T-helper 2 cell treated with Interferon-gamma antibody and Interleukin-4, amounts not matched to agents 5 μg/mL and 100 μg/mL, for 36 hours (primary cell): Measurements from ENCODE around the gene GRIK4.
A peak's percentile ranks its signal among the peaks of the same experiment; 100 is the strongest.

Experiments
- DNase-seq: peaks from one replicate; pipeline ENCODE4 v3.0.0; 2021; ENCODE audit warnings: low spot score
- H3K27ac Mint-ChIP-seq: one replicate; pipeline ENCODE4 v1.8.0; 2021; ENCODE audit warnings: mild to moderate bottlenecking, mixed read lengths
- H3K27me3 Mint-ChIP-seq: one replicate; pipeline ENCODE4 v1.8.0; 2021; ENCODE audit warnings: low read depth, mixed read lengths
- H3K36me3 Mint-ChIP-seq: one replicate; pipeline ENCODE4 v1.8.0; 2021; ENCODE audit warnings: low read depth, mixed read lengths
- H3K4me1 Mint-ChIP-seq: one replicate; pipeline ENCODE4 v1.8.0; 2021; ENCODE audit warnings: low read depth, mixed read lengths
- H3K4me3 Mint-ChIP-seq: one replicate; pipeline ENCODE4 v1.8.0; 2022; ENCODE audit warnings: mild to moderate bottlenecking, moderate library complexity, mixed read lengths
- H3K9me3 Mint-ChIP-seq: one replicate; pipeline ENCODE4 v1.8.0; 2021; ENCODE audit warnings: mixed read lengths

Gene GRIK4

GRCh38 chr11:120959189-120959588 is 447.6 kb downstream of the GRIK4 start:
- Mint-ChIP-seq H3K9me3 (no peaks in the 10 kb centered on the region), H3K4me1 (peaks cover 5% of the 10 kb centered on the region), H3K4me3 (no peak overlapping the region), H3K36me3 (no peaks in the 10 kb centered on the region), H3K27me3 (no peaks in the 10 kb centered on the region), H3K27ac (no peak overlapping the region)
- no peak for DNase-seq

DNA sequence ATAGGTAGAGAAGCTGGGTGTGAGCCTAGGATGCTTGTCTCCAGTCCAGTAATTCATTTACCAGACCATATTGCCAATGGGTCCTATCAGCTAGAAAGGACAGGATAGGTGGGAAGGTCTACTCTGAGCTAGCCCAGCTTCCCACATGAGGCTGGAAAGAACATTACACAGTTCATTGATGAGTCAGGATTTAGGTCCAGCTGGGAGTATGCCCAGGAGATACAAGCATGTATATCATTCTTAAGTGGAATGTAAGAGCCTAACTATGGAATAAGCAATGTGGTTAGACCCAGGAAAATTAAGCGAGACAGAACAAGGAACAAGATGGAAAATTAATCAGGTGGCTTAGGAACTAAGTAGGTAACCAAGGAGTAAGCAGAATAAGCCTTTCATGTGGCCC is 453.3 kb downstream of the GRIK4 start:
- no peaks in the 10 kb centered on the region for H3K9me3 Mint-ChIP-seq
- no peak for DNase-seq
- no peaks in the 10 kb centered on the region for H3K4me1 Mint-ChIP-seq
- no peaks in the 10 kb centered on the region for H3K36me3 Mint-ChIP-seq
- no peak overlapping the region for H3K4me3 Mint-ChIP-seq
- H3K27me3 Mint-ChIP-seq = no peaks in the 10 kb centered on the region
- H3K27ac Mint-ChIP-seq = no peak overlapping the region

- no peaks in the 10 kb centered on the region for H3K36me3 Mint-ChIP-seq
- no peak for DNase-seq
- H3K9me3 Mint-ChIP-seq = no peaks in the 10 kb centered on the region
- no peaks in the 10 kb centered on the region for H3K4me1 Mint-ChIP-seq
- H3K27me3 Mint-ChIP-seq = no peaks in the 10 kb centered on the region
- H3K27ac Mint-ChIP-seq = no peak overlapping the region
- no peak overlapping the region for H3K4me3 Mint-ChIP-seq
These were observed 455.3 kb downstream of the GRIK4 start for GRCh38 chr11:120966840-120967239.

DNA sequence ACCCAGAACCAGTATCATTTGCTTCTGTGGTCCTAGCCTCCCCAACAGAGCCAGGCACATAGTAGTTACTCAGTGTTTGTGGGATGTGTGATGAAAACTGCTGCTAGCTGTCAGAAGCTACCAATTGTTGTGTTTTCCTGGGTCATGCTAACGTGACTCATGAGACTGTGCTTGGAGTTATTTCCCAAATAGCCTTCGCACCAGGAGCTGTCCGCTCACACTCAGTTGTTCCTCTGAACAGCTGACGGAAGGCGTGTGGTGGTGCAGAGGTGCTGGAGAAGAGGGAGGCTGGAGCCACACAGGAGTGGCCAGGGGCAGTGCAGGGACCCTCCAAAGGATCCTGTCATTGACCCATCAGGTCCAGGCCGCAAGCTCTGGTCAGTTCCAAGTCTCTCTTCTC is 458.4 kb downstream of the GRIK4 start:
- no peak for DNase-seq
- no peaks in the 10 kb centered on the region for H3K9me3 Mint-ChIP-seq
- no peaks in the 10 kb centered on the region for H3K4me1 Mint-ChIP-seq
- no peak overlapping the region for H3K4me3 Mint-ChIP-seq
- no peak overlapping the region for H3K27ac Mint-ChIP-seq
- H3K27me3 Mint-ChIP-seq = no peaks in the 10 kb centered on the region
- H3K36me3 Mint-ChIP-seq = no peaks in the 10 kb centered on the region

GRCh38 chr11:120971825-120972224 is 460.3 kb downstream of the GRIK4 start:
- no peaks in the 10 kb centered on the region for H3K4me1 Mint-ChIP-seq
- H3K9me3 Mint-ChIP-seq = no peaks in the 10 kb centered on the region
- H3K36me3 Mint-ChIP-seq = no peaks in the 10 kb centered on the region
- H3K27me3 Mint-ChIP-seq = no peaks in the 10 kb centered on the region
- H3K27ac Mint-ChIP-seq = no peak overlapping the region
- no peak overlapping the region for H3K4me3 Mint-ChIP-seq
- DNase-seq = no peak

DNA sequence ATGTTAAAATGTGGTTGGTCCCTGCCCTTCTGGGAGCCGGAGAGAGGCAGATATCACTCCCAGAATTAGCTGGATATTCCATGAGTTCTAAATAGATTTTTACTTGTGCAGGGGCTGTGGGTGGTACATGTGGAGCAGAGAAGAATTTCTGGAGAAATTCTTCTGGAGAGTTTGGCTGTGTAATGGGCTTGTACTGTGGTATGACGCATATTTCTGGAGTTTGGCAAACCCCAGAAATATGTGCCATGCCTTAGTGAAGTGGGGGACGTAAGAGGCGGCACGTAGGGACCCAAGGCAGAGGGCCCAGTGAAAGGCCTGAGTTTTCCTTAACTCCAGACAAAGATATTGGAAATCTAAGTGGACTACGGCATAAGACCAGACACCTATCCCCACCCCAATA is 461.1 kb downstream of the GRIK4 start:
- no peak overlapping the region for H3K4me3 Mint-ChIP-seq
- H3K27ac Mint-ChIP-seq = no peak overlapping the region
- DNase-seq = no peak
- H3K36me3 Mint-ChIP-seq = no peaks in the 10 kb centered on the region
- H3K9me3 Mint-ChIP-seq = no peaks in the 10 kb centered on the region
- H3K27me3 Mint-ChIP-seq = no peaks in the 10 kb centered on the region
- H3K4me1 Mint-ChIP-seq = no peaks in the 10 kb centered on the region

DNA sequence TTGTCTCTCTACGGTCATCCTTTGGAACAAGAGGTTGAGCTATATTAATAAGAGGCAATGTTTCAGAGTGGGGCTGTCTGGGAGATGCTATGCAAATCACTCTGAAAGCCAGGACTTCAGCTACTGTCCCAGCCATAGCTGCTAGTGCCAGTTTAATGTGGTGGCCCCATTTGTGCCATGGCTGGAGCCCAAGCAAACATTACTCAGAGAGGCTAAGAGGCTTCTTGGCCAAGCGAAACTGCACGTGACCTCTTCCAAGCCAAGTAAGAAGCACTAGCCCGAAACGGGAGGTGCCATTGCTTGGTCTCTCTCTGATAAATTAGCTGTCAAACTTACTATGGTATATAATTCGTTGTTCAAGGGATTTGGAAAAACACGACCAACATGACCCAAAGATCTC is 462.0 kb downstream of the GRIK4 start:
- Mint-ChIP-seq H3K36me3 (no peaks in the 10 kb centered on the region), H3K27me3 (peaks cover 3% of the 10 kb centered on the region), H3K27ac (no peak overlapping the region), H3K4me3 (no peak overlapping the region), H3K4me1 (no peaks in the 10 kb centered on the region), H3K9me3 (no peaks in the 10 kb centered on the region)
- no peak for DNase-seq

- H3K4me1 Mint-ChIP-seq = no peaks in the 10 kb centered on the region
- no peaks in the 10 kb centered on the region for H3K9me3 Mint-ChIP-seq
- no peak overlapping the region for H3K27ac Mint-ChIP-seq
- no peak overlapping the region for H3K4me3 Mint-ChIP-seq
- DNase-seq = no peak
- H3K36me3 Mint-ChIP-seq = no peaks in the 10 kb centered on the region
- peaks cover 7% of the 10 kb centered on the region for H3K27me3 Mint-ChIP-seq
These were observed 462.9 kb downstream of the GRIK4 start for GRCh38 chr11:120974466-120974865.

GRCh38 chr11:120974965-120975364 is 463.4 kb downstream of the GRIK4 start:
- DNase-seq = no peak
- Mint-ChIP-seq H3K36me3 (no peaks in the 10 kb centered on the region), H3K27me3 (peaks cover 8% of the 10 kb centered on the region), H3K4me3 (no peak overlapping the region), H3K4me1 (no peaks in the 10 kb centered on the region), H3K9me3 (no peaks in the 10 kb centered on the region), H3K27ac (no peak overlapping the region)

- Mint-ChIP-seq H3K4me1 (no peaks in the 10 kb centered on the region), H3K9me3 (no peaks in the 10 kb centered on the region), H3K4me3 (no peak overlapping the region), H3K27ac (no peak overlapping the region), H3K27me3 (peaks cover 13% of the 10 kb centered on the region), H3K36me3 (no peaks in the 10 kb centered on the region)
- no peak for DNase-seq
These were observed 466.0 kb downstream of the GRIK4 start for GRCh38 chr11:120977266-120978137.

GRCh38 chr11:120978701-120979100 is 467.2 kb downstream of the GRIK4 start:
- Mint-ChIP-seq H3K27me3 (peaks cover 24% of the 10 kb centered on the region), H3K36me3 (no peaks in the 10 kb centered on the region), H3K4me1 (no peaks in the 10 kb centered on the region), H3K4me3 (no peak overlapping the region), H3K27ac (no peak overlapping the region), H3K9me3 (no peaks in the 10 kb centered on the region)
- DNase-seq = no peak

DNA sequence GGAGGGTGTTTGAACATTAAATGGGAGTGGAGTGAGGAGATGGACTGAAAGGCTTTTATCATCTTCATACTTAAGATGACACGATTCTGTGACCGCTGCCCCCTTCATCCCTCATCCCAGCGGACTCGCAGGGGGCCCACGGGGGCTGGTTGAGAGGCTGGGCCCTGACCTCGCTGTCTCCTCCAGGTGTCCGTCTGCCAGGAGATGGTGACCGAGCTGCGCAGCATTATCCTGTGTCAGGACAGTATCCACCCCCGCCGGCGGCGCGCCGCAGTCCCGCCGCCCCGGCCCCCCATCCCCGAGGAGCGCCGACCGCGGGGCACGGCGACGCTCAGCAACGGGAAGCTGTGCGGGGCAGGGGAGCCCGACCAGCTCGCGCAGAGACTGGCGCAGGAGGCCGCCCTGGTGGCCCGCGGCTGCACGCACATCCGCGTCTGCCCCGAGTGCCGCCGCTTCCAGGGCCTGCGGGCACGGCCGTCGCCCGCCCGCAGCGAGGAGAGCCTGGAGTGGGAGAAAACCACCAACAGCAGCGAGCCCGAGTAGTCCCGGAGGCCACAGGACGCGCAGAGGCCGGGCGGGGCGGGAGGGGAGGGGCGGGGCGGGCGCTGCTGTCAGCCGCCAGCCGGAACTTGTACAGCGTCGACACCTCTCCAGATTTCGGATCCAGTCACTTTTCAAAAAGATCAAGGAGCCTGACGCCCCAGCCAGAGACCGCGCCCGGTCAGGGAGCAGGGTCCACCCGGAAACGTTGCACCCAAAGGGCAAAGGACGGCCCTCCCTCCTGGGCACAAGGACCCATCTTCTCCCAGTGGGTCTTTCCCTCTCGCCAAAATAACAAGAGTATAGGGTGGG is 474.4 kb downstream of the GRIK4 start:
- peak overlapping the region; percentile 80 for H3K4me3 Mint-ChIP-seq
- peaks cover 50% of the 10 kb centered on the region for H3K27me3 Mint-ChIP-seq
- no peaks in the 10 kb centered on the region for H3K36me3 Mint-ChIP-seq
- H3K4me1 Mint-ChIP-seq = peaks cover 7% of the 10 kb centered on the region
- no peak overlapping the region for H3K27ac Mint-ChIP-seq
- H3K9me3 Mint-ChIP-seq = no peaks in the 10 kb centered on the region
- DNase-seq = peak; percentile 49

DNA sequence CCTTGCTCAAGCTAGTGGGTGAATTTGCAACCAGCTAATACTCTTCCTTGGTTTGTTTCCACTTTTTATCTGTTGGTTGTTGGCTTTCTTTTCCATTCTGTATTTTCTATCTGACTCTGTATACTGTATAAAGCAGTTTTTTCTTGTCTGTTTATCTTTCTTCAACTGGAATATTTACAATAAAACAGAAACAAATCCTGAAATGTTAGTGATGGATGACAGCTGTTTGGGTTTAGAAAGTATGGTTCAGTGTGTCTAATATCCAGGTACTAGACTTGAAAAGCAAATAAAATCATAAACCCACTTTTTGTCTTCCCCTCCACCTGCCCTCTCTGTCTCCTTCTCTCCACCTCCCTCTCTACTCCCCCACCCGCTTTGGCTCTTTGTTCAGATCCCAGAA is 477.1 kb downstream of the GRIK4 start:
- Mint-ChIP-seq H3K27me3 (peaks cover 42% of the 10 kb centered on the region), H3K4me1 (peaks cover 7% of the 10 kb centered on the region), H3K36me3 (no peaks in the 10 kb centered on the region), H3K27ac (no peak overlapping the region), H3K9me3 (no peaks in the 10 kb centered on the region), H3K4me3 (no peak overlapping the region)
- DNase-seq = no peak
